Thyroid gland (tissue), 4 donors: ENCODE measurements around the gene IP6K3.

Experiments used
- POLR2A ChIP-seq, 2 donors: fragments of 450-650 bp; IDR thresholded peaks; one replicate each; pipeline ENCODE4 v1.6.1; 2017; ENCODE audit warnings: antibody characterized with exemption in 2 of 2, mild to moderate bottlenecking in 2 of 2, moderate library complexity in 1 of 2
- TF ChIP-seq, protein P1 (sequence below), 6 experiments: fragments of 200-600 bp in 3 of 6; fragments of 450-650 bp in 3 of 6; sonication (generic) in 3 of 6; IDR thresholded peaks; one replicate each; pipeline ENCODE4 v1.5.1; 2016 to 2019; ENCODE audit warnings: antibody characterized with exemption in 6 of 6, mild to moderate bottlenecking in 2 of 6, inconsistent platforms in 1 of 6, moderate library complexity in 1 of 6

- TF ChIP-seq, protein P1, sequence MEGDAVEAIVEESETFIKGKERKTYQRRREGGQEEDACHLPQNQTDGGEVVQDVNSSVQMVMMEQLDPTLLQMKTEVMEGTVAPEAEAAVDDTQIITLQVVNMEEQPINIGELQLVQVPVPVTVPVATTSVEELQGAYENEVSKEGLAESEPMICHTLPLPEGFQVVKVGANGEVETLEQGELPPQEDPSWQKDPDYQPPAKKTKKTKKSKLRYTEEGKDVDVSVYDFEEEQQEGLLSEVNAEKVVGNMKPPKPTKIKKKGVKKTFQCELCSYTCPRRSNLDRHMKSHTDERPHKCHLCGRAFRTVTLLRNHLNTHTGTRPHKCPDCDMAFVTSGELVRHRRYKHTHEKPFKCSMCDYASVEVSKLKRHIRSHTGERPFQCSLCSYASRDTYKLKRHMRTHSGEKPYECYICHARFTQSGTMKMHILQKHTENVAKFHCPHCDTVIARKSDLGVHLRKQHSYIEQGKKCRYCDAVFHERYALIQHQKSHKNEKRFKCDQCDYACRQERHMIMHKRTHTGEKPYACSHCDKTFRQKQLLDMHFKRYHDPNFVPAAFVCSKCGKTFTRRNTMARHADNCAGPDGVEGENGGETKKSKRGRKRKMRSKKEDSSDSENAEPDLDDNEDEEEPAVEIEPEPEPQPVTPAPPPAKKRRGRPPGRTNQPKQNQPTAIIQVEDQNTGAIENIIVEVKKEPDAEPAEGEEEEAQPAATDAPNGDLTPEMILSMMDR (IDR thresholded peaks at IDR 0.05), result no peak
- TF ChIP-seq POLR2A (IDR thresholded peaks at IDR 0.05), result no peak
These were observed 29.5 kb upstream of the IP6K3 start for GRCh38 chr6:33776186-33776585.
